ENCODE data around the gene MEIOSIN.

DNA sequence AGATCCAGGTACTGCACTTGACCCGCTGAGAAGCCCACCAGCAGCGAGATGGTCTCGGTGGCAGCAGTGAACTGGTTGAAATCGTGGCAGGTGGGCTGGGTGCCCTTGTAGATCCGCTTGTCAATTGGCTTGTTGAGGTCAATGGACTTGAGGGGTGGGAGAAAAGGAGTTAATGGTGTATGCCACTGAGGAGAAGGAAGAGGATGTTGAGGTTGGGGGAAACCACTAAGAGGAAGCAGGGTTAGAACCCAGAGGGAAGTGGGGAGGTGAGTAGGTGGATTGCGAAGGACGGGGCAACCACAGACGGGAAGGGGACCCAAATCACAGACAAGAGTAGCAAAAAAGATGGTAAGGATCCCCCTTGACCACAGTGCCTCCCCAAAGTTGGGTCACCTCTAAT, 57.7 kb downstream of the MEIOSIN start:
- TF ChIP-seq, protein P1, sequence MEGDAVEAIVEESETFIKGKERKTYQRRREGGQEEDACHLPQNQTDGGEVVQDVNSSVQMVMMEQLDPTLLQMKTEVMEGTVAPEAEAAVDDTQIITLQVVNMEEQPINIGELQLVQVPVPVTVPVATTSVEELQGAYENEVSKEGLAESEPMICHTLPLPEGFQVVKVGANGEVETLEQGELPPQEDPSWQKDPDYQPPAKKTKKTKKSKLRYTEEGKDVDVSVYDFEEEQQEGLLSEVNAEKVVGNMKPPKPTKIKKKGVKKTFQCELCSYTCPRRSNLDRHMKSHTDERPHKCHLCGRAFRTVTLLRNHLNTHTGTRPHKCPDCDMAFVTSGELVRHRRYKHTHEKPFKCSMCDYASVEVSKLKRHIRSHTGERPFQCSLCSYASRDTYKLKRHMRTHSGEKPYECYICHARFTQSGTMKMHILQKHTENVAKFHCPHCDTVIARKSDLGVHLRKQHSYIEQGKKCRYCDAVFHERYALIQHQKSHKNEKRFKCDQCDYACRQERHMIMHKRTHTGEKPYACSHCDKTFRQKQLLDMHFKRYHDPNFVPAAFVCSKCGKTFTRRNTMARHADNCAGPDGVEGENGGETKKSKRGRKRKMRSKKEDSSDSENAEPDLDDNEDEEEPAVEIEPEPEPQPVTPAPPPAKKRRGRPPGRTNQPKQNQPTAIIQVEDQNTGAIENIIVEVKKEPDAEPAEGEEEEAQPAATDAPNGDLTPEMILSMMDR (IDR thresholded peaks at IDR 0.05; ENCODE audit: low read depth, low read length) = no peak
- TF ChIP-seq EZH2phosphoT487 (IDR thresholded peaks at IDR 0.05; ENCODE audit: low read depth) = no peak
